NB4 (cell line): ENCODE results near the gene SMYD1.

Experiments
- POLR2A ChIP-seq: IDR thresholded peaks from 2 replicates; pipeline ENCODE4 v1.6.1; 2011; ENCODE audit warnings: mild to moderate bottlenecking; ENCODE audit not compliant: insufficient read length; ENCODE audit errors: extremely low read depth
- TF ChIP-seq, protein P1 (sequence below): IDR thresholded peaks from one replicate; pipeline ENCODE4 v1.5.1; 2012; ENCODE audit warnings: low read depth, low read length
- TF ChIP-seq, protein P2 (sequence below): IDR thresholded peaks from 2 replicates; pipeline ENCODE4 v1.6.1; 2011; ENCODE audit warnings: low read depth, low read length

DNA sequence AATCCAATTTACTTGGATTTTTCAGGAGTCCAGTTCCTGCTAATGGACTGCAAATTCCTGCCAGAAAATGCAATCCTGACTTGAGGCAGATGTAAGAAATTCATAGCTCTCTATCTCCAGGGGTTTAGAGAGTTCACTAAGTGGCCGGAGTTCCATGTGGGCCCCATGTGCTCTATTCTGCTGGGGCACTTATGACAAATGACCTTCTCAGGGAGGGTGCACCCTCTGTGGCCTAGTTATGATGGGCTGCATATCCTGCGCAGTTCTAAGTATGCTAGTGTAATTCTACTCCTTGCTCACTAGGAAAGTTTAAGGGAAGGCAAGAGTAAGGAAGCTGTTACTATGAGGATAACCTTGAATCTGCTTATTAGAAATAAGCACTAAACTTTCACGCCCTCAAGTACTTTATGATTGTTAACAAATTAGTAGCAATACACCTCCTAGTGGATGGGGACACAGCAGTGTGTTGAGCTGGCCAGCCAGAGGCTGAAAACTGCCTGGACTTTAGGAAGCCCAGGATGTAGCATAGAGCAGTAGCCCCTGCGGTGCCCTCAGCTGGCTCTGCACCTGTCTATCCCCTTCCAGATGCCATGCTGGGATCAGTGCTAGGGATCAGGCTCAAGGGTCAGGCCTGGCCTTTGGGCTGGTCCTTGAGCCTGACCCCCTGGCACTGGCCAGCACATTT, 14.4 kb downstream of the SMYD1 start:
- TF ChIP-seq, protein P1, sequence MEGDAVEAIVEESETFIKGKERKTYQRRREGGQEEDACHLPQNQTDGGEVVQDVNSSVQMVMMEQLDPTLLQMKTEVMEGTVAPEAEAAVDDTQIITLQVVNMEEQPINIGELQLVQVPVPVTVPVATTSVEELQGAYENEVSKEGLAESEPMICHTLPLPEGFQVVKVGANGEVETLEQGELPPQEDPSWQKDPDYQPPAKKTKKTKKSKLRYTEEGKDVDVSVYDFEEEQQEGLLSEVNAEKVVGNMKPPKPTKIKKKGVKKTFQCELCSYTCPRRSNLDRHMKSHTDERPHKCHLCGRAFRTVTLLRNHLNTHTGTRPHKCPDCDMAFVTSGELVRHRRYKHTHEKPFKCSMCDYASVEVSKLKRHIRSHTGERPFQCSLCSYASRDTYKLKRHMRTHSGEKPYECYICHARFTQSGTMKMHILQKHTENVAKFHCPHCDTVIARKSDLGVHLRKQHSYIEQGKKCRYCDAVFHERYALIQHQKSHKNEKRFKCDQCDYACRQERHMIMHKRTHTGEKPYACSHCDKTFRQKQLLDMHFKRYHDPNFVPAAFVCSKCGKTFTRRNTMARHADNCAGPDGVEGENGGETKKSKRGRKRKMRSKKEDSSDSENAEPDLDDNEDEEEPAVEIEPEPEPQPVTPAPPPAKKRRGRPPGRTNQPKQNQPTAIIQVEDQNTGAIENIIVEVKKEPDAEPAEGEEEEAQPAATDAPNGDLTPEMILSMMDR: no peak
- TF ChIP-seq, protein P2, sequence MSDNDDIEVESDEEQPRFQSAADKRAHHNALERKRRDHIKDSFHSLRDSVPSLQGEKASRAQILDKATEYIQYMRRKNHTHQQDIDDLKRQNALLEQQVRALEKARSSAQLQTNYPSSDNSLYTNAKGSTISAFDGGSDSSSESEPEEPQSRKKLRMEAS: no peak
- TF ChIP-seq POLR2A: no peak
